ENCODE data around the gene WNT6. TPM values are rescaled to one million over a fixed set of nuclear protein-coding genes. Genes with fewer than 3 reads are reported as not detected.
A peak's percentile ranks its signal among the peaks of the same experiment; 100 is the strongest.

The WNT6 gene
- total RNA-seq, 1 donor from 2014 or later: not detected

DNA sequence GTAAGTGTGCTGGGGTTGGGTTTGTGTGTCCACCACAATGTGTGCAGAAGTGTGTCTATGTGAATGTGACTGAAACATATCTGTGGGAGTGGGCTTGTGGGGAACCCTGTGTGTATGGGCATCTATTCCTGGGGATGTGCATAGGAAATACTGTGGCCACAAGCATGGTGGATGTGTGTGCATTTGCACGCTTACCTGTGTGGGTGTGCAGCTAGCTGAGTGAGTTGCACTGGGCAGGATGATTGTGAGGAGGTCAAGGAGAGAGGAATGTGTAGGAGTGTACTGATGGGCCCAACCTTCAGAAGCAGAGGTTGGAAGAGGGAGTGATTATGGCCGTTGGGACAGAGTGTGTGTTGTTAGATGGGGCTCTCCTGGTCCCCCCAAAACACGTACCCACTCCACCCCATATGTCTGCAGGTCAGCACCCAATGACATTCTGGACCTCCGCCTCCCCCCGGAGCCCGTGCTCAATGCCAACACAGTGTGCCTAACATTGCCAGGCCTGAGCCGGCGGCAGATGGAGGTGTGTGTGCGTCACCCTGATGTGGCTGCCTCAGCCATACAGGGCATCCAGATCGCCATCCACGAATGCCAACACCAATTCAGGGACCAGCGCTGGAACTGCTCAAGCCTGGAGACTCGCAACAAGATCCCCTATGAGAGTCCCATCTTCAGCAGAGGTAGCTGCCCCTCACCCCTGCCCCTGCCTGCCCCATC, 22.3 kb downstream of the WNT6 start:
- H3K27me3 Mint-ChIP-seq (ENCODE audit: low read depth): peaks cover 69% of the 10 kb centered on the region
- no peak overlapping the region for H3K27ac Mint-ChIP-seq (ENCODE audit: unreplicated experiment)
- no peak for TF ChIP-seq CTCF (IDR thresholded peaks at IDR 0.05)

DNA sequence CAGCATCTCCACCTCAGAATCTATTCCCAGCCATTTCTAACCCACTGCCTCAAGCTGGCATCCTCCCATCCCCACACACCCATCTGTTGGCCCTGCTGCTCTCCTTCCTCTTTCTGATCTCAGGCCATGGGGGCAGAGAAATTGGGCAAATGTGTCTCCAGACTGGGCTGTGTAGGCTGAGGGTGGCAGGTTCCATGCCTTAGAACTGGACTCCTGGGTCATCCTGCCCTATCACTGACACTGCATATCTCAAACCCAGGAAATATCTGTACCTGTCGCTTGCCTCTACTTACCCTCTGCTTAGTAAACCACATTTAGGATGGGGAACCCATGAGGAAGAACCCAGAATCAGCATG, 22.8 kb downstream of the WNT6 start:
- Mint-ChIP-seq H3K4me3 (ENCODE audit: unreplicated experiment) (no peak overlapping the region), H3K4me1 (ENCODE audit: low read depth) (peaks cover 5% of the 10 kb centered on the region), H3K9me3 (ENCODE audit: low read depth) (no peaks in the 10 kb centered on the region), H3K36me3 (ENCODE audit: low read depth) (peaks cover 4% of the 10 kb centered on the region), H3K27ac (ENCODE audit: unreplicated experiment) (no peak overlapping the region), H3K27me3 (ENCODE audit: low read depth) (peaks cover 66% of the 10 kb centered on the region)
- no peak for TF ChIP-seq CTCF (IDR thresholded peaks at IDR 0.05)
- no peak for DNase-seq (ENCODE audit: low spot score)

More for the DNA sequence above, 22.3 kb downstream of the WNT6 start:
- DNase-seq (ENCODE audit: low spot score): peak; percentile 84
- Mint-ChIP-seq H3K4me3 (ENCODE audit: unreplicated experiment) (no peak overlapping the region), H3K9me3 (ENCODE audit: low read depth) (no peaks in the 10 kb centered on the region), H3K4me1 (ENCODE audit: low read depth) (peaks cover 5% of the 10 kb centered on the region), H3K36me3 (ENCODE audit: low read depth) (peaks cover 4% of the 10 kb centered on the region)

- Mint-ChIP-seq H3K4me3 (ENCODE audit: unreplicated experiment) (no peak overlapping the region), H3K27me3 (ENCODE audit: low read depth) (peaks cover 65% of the 10 kb centered on the region), H3K36me3 (ENCODE audit: low read depth) (peaks cover 4% of the 10 kb centered on the region), H3K27ac (ENCODE audit: unreplicated experiment) (no peak overlapping the region), H3K9me3 (ENCODE audit: low read depth) (no peaks in the 10 kb centered on the region), H3K4me1 (ENCODE audit: low read depth) (peaks cover 5% of the 10 kb centered on the region)
- peak; percentile 38 for DNase-seq (ENCODE audit: low spot score)
- no peak for TF ChIP-seq CTCF (IDR thresholded peaks at IDR 0.05)
Measured at GRCh38 chr2:218882866-218883366, 23.3 kb downstream of the WNT6 start.

GRCh38 chr2:218883491-218884490, 24.2 kb downstream of the WNT6 start:
- Mint-ChIP-seq H3K4me3 (ENCODE audit: unreplicated experiment) (peak overlapping the region; percentile 41), H3K36me3 (ENCODE audit: low read depth) (peaks cover 4% of the 10 kb centered on the region), H3K27me3 (ENCODE audit: low read depth) (peaks cover 60% of the 10 kb centered on the region), H3K9me3 (ENCODE audit: low read depth) (no peaks in the 10 kb centered on the region), H3K27ac (ENCODE audit: unreplicated experiment) (no peak overlapping the region), H3K4me1 (ENCODE audit: low read depth) (peaks cover 5% of the 10 kb centered on the region)
- peak; percentile 73 for DNase-seq (ENCODE audit: low spot score)
- TF ChIP-seq CTCF (IDR thresholded peaks at IDR 0.05): no peak

DNA sequence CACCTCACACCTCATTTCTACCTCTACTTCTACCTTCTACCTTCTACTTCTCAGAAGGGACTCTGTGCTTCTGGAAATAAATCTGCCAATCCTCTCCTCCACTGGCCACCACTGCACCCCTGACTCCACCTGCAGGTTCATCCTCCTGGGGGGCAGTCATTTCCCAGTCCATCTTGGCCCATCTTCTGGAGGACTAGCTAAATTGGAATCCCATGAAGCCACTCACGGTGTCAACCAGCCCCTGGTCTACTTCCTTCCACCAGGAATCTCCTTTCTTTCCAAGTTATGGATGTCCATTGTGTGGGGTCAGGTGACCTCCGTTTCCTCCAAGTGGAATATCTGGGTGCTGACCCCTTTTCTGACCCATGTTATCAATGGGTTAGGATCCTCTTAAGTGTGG, 24.9 kb downstream of the WNT6 start:
- Mint-ChIP-seq H3K4me1 (ENCODE audit: low read depth) (peaks cover 5% of the 10 kb centered on the region), H3K27me3 (ENCODE audit: low read depth) (peaks cover 56% of the 10 kb centered on the region), H3K9me3 (ENCODE audit: low read depth) (no peaks in the 10 kb centered on the region), H3K36me3 (ENCODE audit: low read depth) (peaks cover 4% of the 10 kb centered on the region), H3K4me3 (ENCODE audit: unreplicated experiment) (no peak overlapping the region), H3K27ac (ENCODE audit: unreplicated experiment) (no peak overlapping the region)
- no peak for TF ChIP-seq CTCF (IDR thresholded peaks at IDR 0.05)
- DNase-seq (ENCODE audit: low spot score): peak; percentile 43

All from chondrocyte (in vitro differentiated cells).